ENCODE results near the gene OPCML.

The OPCML gene

GRCh38 chr11:133303262-133303661, 229.0 kb downstream of the OPCML start:
- DNase-seq (ENCODE audit: low read depth in 1 of 2, low spot score in 1 of 2): no peak

DNA sequence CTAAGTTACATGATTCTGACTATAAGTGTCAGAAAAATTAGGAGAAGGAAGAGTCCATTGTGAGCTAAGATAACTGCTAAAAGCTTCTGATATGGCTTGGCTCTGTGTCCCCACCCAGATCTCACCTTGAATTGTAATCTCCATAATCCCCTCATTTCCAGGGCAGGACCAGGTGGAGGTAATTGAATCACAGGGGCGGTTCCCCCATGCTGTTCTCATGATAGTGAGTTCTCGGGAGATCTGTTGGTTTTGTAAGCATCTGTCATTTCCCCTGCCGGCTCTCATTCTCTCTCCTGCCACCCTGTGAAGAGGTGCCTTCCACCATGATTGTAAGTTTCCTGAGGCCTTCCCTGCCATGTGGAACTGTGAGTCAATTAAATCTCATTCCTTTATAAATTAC, 230.2 kb downstream of the OPCML start:
- no peak for DNase-seq (ENCODE audit: low read depth in 1 of 2, low spot score in 1 of 2)

DNA sequence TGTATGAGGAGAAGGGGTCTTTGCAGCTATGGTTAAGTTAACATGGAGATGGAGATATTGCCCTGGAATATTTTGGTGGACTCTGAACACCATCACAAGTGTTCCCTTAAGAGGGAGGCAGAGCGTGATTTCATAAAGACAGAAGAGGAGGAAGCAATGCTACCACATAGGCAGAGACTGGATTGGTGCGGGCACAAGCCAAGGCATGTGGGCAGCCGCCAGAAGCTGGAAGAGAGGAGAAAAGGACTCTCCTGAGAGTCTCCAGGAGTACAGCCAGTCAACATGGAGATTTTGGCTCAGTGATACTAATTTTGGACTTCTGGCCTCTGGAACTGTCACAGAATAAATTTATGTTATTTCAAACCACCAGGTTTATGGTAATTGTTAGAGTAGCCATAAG, 231.6 kb downstream of the OPCML start:
- no peak for DNase-seq (ENCODE audit: low read depth in 1 of 2, low spot score in 1 of 2)

DNA sequence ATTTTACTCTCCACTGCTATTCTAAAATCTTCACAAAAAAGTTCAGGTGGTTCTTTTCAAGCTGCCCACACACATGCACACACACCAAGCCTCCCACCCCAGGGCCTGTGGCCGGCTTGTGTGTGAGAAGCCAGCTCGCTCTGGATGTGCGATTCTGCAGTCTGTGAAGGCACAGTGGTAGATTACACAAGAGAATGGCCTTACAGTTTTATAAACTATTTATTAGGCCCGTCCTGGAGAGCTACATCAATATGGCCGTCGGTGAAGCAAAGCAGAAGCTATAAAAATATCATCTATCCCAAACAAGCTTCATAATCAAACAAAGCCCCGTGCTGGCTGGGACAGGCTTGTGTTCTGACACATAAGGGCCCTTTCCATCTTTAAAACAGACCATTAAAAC, 240.5 kb downstream of the OPCML start:
- no peak for DNase-seq (ENCODE audit: low read depth in 1 of 2, low spot score in 1 of 2)

DNA sequence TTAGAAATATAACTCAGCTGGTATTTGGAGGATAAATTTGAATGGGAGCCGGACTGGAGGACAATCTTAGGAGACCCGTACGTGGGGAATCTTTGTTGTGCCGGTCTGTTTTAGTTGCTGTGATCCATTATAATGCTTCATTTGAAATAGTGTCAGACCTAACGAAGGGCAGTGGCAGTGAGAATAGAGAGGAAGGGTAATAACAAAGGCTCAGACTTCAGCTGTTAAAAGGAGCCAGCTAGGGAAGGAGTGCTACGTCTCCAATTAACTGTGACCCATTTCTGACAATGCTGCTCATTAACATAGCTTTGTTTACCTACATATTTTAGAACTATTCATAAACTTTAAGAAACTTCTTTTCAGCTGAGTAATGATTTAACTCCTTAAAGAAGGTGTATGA, 246.9 kb downstream of the OPCML start:
- DNase-seq (ENCODE audit: low read depth in 1 of 2, low spot score in 1 of 2): no peak

DNA sequence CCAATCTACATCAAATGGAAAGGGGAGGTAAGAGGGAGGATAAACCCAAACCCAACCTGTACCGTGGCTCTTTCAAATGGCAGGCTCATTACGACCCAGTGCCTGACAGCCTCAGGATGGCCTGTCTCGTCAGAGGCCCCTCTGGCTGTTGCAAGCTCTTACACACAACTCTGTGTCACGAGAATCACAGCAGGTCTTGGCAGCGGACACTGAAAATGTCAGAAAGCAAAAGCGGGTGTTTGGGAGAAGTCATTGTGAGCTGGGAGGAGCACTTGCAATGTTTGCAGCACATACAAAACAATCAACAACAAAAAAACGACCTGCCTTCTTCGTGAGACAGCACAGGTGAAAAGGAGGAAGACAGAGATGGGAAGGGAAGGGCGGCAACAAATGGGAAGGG, 248.1 kb downstream of the OPCML start:
- no peak for DNase-seq (ENCODE audit: low read depth in 1 of 2, low spot score in 1 of 2)

DNA sequence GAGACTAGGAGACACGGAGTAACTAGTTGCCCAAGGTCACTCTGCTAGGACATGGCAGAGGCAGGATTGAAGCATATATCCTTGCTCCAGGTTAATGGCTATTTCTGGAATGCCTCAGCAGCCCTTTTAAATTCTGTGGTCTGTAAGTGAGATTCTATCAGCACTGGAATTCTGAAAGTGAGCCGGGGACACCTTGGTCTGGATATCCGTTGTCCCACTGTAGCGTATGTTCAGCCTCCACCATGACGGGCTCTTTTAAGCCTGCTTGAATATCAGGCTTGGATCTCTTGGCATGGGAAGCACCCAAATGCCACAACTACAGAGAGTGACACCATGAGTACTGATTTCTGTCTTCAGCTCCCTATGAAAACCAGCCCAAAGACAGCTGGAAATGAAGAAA, 254.4 kb downstream of the OPCML start:
- DNase-seq (ENCODE audit: low read depth in 1 of 2, low spot score in 1 of 2): no peak

DNA sequence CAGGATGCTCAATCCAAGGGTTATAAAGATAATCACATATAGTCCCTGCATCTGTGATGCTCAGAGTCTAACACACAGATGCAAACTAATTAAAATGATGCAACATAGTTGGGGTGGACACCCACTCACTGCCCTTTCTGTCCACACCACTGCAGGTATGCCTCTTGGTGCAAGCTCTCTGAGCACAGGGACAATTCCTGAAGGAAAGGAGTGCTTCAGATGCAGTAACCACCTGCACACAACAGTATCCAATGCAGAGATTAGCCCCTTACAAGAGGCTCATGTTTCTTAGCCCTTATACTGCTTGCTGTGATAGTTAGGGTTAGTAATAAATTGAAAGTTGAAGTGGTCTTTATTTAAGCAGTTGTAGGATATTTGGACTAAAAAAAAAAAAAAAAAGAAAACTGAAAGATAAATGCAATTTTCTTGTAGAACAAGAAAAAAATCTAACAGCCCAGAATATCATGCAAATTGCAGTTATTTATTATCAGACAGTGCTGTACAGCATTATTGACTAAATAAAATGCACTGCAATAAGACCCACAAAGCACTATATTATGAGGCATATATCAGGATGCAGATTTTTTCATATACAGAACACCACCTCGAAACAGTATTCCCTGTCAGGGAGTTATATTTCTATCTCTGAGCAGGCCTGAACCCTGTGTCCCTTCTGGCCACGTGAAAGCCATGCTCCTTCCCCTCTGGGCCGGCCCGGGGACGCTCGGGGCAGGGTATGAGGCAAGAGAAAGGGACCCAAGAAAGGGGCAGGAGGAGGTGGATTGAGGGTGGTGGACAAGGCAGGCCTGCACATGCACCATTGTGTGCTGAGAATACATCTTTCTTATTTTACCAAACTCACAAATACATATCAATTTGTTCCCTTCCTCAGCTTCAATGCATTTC, 260.2 kb downstream of the OPCML start:
- no peak for DNase-seq (ENCODE audit: low read depth in 1 of 2, low spot score in 1 of 2)

- no peak for DNase-seq (ENCODE audit: low read depth in 1 of 2, low spot score in 1 of 2)
Measured at GRCh38 chr11:133271206-133271605, 261.1 kb downstream of the OPCML start.

DNA sequence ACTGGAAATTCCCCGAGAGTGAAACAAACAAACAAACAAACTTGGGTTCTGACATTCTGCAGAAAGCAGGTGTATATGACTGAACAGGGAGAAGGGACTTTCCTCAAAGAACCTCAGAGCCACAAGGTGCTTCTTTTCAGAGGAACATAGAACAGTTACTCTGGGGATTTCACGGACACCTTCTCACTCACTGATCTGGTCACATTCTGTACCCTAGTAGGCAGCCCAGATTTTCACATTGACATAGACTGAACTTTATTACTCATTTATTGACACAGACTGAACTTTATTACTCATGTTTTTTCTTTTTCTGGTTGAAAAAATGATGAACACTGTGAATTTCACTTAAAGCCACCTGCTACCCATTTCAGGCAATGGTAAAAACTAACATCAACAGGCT, 263.0 kb downstream of the OPCML start:
- DNase-seq (ENCODE audit: low read depth in 1 of 2, low spot score in 1 of 2): no peak

GRCh38 chr11:133266986-133267385, 265.3 kb downstream of the OPCML start:
- no peak for DNase-seq (ENCODE audit: low read depth in 1 of 2, low spot score in 1 of 2)

DNA sequence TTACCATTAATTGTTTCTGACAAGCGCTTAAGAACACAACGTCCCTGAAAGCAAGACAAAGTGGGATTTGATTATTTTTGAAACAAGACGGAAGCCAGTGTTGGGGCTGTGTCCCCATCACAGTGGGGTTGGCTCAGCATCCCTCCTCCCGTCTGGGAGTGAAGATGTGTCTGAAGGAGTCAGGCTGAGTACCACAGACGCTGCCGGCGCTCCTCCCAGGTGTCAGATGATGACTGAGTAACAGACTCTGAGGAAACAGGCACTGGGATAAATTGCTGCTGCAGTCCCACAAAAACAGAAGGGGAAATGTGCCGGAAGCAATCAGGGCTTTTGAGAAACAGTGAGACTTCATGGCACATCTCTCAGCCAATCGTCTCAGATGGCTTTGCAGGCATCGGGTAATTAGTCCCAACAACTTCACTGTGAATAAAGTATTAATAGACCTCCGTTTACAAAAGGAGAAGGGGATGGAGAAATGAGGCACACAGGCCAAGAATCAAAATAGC, 266.7 kb downstream of the OPCML start:
- no peak for DNase-seq (ENCODE audit: low read depth in 1 of 2, low spot score in 1 of 2)

GRCh38 chr11:133263332-133263731, 269.0 kb downstream of the OPCML start:
- no peak for DNase-seq (ENCODE audit: low read depth in 1 of 2, low spot score in 1 of 2)

DNA sequence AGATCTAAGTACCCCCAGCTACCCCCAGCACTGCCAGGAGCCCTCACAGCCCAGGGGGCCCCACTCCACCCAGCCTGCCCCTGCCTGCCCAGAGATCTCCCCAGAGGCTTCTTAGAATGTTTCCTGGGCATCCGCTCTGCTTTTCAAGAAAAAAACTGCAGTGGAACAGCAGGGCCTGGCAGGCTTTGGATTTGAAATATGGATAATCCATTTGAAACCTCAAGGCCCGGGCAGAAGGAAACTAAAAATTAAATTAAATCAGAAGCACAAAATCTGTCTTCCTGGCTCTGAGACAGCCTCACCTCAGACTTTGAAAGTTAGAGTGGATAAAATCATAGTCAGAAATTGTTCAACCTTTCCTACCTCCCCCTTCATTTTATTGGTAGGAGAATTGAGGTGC, 273.6 kb downstream of the OPCML start:
- no peak for DNase-seq (ENCODE audit: low read depth in 1 of 2, low spot score in 1 of 2)

GRCh38 chr11:133254601-133255000, 277.7 kb downstream of the OPCML start:
- DNase-seq (ENCODE audit: low read depth in 1 of 2, low spot score in 1 of 2): no peak

GRCh38 chr11:133253570-133253969, 278.7 kb downstream of the OPCML start:
- no peak for DNase-seq (ENCODE audit: low read depth in 1 of 2, low spot score in 1 of 2)

GRCh38 chr11:133251841-133252240, 280.5 kb downstream of the OPCML start:
- no peak for DNase-seq (ENCODE audit: low read depth in 1 of 2, low spot score in 1 of 2)

- DNase-seq (ENCODE audit: low read depth in 1 of 2, low spot score in 1 of 2): no peak
Measured at GRCh38 chr11:133249530-133249929, 282.8 kb downstream of the OPCML start.

DNA sequence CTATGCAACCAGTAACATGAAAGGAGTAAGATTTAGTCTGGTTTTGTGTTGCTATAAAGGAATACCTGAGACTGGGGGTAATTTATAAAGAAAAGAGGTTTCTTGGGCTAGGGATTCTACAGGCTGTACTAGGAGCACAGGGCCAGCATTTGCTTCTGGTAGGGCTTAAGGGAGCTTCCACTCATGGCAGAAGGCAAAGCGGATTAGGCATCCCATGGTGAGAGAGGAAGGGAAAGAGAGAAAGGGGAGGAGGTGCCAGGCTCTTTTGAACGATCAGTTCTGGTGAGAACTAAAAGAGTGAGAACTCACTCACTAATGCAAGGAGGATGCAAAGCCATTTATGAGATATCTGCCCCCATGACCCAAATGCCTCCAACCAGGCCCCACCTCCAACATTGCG, 283.2 kb downstream of the OPCML start:
- no peak for DNase-seq (ENCODE audit: low read depth in 1 of 2, low spot score in 1 of 2)

DNA sequence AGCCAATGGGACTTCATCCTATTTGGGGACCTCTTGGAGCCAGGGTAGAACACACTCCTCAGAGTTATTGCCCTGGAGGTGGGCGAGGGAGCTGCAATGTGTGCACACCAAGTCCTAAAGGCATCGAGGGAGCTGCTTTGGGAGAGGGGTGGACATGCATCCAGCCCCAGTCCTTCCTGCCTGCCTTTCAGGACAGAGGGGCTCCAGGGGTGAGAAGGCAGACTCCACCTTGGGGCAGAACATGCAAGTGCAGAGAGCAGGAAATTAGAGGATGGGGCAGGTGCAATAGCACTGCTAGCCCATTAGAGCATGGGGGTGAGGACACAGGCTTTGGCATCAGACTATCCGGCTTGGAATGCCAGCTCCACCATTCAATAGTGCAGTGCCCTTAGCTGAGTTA, 288.5 kb downstream of the OPCML start:
- no peak for DNase-seq (ENCODE audit: low read depth in 1 of 2, low spot score in 1 of 2)

- no peak for DNase-seq (ENCODE audit: low read depth in 1 of 2, low spot score in 1 of 2)
Measured at GRCh38 chr11:133240908-133241655, 291.2 kb downstream of the OPCML start.

- DNase-seq (ENCODE audit: low read depth in 1 of 2, low spot score in 1 of 2): no peak
Measured at GRCh38 chr11:133239575-133239974, 292.7 kb downstream of the OPCML start.

Data from activated CD4-positive, alpha-beta T cell treated with anti-CD3 and anti-CD28 coated beads, Interleukin-2, amount 50 U/mL, for 24 hours (primary cell).